GM21423 (cell line): ENCODE measurements around the gene SCNN1G.
"Not testable (repeated sequence)": the region's sequence is repeated elsewhere in the genome, so short reads cannot be mapped to it uniquely, and the experiment has no call there.

ENCODE experiments used
- ATAC-seq: cut with Tn5 transposase; IDR thresholded peaks from one replicate; pipeline ENCODE4 v1.9.1; 2021; ENCODE audit warnings: mild to moderate bottlenecking, moderate library complexity; ENCODE audit not compliant: unreplicated experiment

The SCNN1G gene

DNA sequence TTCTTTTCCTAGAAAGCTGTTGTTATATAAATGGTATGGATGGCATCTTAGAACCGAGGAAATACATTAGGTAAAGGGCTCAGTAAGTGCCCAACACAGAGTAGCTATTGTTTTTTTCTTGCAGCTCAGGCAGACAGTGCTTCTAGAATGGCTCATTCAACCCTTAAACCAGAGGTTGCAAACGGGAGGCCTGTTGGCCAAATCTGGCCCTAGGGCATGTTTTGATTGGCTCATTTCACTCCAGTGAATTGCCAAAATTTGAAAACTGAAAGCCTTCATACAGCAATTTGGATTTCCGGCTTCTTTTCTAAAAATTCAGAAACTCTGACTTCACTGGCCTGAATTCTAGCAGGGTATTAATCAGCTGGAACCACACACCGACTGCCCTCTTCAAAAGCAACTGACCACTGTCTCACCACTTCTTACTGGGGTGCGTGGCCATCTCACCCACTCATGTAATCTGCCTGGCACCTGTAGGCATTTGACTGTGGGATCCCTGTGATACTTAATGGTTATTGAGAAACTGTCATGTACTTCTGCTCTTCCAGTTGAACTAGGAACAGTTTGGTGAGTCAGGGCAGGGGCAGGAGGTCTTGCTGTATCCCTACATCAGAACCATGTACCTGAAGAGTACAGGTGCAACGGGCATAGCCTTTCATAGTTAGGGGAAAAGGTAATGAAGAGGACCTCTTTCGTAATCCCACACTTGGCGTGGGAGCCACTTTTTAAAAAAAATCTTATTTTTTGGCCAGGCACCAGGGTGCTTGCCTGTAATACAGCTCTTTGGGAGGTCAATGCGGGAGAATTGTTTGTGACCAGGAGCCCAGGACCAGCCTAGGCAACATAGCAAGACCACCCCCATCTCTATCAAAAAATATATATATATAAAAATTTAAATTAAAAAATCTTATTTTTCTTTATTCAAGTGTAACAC is 66.0 kb downstream of the SCNN1G start:
- no peak for ATAC-seq

DNA sequence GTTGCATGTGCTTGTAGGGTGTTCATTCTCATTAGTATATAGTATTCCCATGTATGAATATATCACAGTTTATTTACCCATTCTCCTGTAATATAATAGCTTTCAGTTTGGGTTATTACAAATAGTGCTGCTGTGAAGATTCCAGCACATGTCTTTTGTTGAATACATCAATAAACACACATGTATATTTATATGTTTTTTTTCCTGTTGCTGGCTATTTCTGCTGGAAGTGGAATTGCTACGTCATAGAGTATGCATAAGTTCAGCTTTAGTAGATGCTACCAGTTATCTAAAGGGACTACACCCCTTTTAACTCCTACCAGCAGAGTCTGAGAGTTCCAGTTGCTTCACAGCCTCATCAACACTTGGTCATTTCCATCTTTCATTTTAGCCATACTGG is 67.3 kb downstream of the SCNN1G start:
- no peak for ATAC-seq

DNA sequence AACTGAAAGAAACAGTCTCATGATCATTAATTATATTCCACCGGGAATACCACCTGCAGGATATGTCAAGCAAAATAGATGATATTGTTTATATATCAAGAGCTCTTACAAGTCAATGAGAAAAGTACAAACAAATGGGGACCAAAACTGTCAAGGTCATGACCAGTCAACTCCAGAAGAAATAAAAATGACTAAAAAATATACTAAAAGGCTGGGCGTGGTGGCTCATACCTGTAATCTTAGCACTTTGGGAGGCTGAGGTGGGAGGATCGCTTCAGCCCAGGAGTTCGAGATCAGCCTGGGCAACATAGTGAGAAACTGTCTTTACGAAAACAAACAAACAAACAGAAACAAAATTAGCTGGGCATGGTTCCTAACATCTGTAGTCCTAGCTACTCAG is 69.8 kb downstream of the SCNN1G start:
- no peak for ATAC-seq

DNA sequence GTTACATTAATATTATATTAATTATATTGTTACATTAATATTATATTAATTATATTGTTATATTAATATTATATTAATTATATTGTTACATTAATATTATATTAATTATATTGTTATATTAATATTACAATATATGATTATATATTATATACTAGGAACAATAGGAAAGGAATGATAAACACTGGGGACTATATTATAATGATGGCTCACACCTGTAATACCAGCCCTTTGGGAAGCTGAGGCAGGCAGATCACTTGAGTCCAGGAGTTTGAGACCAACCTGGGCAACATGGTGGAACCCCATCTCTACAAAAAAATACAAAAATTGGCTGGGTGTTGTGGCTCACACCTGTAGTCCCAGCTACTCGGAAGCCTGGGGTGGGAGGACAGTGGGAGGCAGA is 71.1 kb downstream of the SCNN1G start:
- ATAC-seq, result not testable (repeated sequence)

DNA sequence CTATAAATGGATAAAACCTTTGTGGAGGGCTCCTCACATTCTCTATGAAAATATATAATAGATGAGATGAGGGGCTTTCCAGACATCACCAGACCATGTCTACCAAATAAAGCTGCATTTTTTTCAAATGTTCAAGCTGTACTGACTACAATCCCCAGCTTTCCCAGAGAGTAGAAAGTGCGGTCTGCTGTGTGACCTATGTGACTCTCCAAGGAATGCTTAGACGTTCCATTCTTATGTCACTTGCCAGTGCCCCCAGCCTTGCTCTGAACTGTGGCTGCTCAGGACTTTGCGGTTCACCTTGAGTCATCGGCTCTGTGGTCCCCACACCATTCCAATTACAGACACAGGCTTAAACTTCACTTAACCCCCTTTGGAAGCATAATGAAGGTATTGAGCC is 71.8 kb downstream of the SCNN1G start:
- ATAC-seq, result no peak

DNA sequence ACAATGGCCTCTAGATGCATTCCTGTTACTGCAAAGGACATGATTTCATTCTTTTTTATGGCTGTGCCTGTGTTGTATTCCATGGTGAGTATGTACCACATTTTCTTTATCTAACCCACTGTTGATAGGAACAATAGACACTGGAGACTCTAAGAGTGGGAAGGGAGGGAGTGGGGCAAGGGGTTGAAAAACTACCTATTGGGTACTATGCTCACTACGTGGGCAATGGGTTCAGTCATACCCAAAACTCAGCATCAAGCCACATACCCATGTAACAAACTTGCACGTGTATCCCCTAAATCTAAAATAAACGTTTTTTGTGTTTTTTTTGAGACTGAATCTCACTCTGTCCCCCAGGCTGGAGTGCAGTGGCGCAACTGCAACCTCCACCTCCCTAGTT is 72.5 kb downstream of the SCNN1G start:
- ATAC-seq, result no peak

DNA sequence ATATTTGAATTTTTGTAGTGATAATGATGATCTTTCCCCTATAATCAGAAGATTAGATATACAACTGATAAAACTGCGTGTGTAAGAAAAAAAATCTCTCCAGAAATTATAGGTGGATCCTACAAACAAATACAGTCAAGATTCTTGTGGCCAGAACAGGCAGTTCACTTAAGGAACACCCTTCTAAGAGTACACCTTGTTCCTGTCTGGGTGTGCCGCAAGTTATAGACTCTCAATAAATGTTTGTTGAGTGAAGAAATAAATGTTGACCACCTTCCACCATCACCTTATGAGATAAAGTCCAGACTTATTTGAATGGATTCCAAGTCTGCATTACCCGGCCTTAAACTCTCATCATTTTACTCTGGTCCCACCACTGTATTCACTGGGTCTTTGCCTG is 73.9 kb downstream of the SCNN1G start:
- ATAC-seq, result no peak

DNA sequence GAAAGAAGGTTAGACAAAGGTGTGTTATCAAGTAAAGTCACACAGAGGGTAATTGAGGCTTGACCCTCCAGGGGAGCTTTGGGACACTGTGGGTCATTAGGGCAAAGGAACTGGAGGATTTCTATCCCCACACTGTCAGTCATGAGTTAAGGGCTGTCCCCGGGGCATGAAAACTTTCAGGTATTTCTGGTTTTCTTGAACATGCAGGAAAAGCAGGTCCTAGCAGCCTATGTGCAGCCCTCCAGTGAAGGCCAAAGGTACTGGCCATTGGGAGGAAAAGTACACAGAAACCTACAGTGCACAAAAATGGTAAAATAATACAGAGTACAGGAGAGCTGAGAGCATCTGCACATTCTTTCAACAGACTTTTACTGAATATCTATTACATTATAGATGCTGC is 75.1 kb downstream of the SCNN1G start:
- no peak for ATAC-seq

DNA sequence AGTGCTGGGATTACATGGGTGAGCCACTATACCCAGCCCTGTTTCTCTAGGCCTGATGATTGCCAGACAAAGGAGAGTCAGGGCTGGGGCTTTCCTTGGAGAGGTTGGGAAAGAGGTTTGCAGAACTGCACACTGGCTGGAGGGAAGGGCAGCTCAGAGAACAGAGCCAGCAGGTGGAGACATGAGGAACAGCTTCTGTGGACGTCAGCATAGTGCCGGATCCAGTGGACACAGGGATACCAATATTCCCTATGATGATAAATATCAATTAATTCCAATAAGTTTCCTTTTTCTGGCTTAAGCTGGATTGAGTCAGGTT is 76.3 kb downstream of the SCNN1G start:
- no peak for ATAC-seq
